HL-60 (cell line): ENCODE results near the gene PARD6G.

ENCODE experiments used
- POLR2AphosphoS5 ChIP-seq: IDR thresholded peaks from 2 replicates; pipeline ENCODE4 v1.6.1; 2012; ENCODE audit warnings: low read depth
- SPI1 ChIP-seq: IDR thresholded peaks from 2 replicates; pipeline ENCODE4 v1.6.1; 2012; ENCODE audit warnings: low read depth, mild to moderate bottlenecking, borderline replicate concordance
- TF ChIP-seq, protein P1 (sequence below): IDR thresholded peaks from one replicate; pipeline ENCODE4 v1.5.1; 2011; ENCODE audit warnings: low read length, control low read depth, inconsistent platforms; ENCODE audit not compliant: insufficient read depth
- TF ChIP-seq, protein P2 (sequence below): IDR thresholded peaks from 2 replicates; pipeline ENCODE4 v1.6.1; 2012; ENCODE audit warnings: low read depth; ENCODE audit not compliant: insufficient replicate concordance

DNA sequence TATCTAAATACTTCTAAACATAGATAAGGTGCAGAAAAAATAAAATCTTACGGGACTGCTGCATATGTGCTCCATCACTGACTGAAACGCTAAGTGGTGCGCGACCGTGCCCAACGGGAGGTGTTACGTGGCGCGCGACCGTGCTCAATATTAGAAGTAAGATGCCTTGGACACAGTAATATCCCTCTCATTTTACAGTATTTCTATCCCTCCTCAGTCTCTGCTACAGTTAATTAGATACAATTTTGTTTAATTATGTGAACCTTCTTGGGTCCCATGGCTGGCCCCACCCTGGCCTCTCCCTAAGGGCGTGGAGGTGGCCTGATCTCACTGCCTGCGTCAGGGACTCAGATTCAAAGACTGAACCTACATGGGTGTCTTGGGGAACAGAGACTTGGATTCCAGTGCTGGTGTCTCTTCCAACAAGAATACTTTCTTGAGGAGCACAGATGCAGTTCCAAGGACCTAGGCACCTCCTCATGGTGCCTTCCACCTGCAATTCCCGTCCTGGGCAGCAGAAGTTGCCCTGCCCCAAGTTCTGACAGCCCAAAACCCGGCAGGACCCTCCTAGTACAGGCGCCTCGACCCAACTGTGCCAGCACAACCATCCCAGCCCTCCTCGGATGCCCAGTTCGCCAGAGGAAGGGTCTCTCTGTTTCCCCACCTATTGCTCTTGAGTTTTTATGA, 59.2 kb downstream of the PARD6G start:
- no peak for TF ChIP-seq POLR2AphosphoS5
- TF ChIP-seq, protein P1, sequence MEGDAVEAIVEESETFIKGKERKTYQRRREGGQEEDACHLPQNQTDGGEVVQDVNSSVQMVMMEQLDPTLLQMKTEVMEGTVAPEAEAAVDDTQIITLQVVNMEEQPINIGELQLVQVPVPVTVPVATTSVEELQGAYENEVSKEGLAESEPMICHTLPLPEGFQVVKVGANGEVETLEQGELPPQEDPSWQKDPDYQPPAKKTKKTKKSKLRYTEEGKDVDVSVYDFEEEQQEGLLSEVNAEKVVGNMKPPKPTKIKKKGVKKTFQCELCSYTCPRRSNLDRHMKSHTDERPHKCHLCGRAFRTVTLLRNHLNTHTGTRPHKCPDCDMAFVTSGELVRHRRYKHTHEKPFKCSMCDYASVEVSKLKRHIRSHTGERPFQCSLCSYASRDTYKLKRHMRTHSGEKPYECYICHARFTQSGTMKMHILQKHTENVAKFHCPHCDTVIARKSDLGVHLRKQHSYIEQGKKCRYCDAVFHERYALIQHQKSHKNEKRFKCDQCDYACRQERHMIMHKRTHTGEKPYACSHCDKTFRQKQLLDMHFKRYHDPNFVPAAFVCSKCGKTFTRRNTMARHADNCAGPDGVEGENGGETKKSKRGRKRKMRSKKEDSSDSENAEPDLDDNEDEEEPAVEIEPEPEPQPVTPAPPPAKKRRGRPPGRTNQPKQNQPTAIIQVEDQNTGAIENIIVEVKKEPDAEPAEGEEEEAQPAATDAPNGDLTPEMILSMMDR = no peak
- no peak for TF ChIP-seq SPI1
- TF ChIP-seq, protein P2, sequence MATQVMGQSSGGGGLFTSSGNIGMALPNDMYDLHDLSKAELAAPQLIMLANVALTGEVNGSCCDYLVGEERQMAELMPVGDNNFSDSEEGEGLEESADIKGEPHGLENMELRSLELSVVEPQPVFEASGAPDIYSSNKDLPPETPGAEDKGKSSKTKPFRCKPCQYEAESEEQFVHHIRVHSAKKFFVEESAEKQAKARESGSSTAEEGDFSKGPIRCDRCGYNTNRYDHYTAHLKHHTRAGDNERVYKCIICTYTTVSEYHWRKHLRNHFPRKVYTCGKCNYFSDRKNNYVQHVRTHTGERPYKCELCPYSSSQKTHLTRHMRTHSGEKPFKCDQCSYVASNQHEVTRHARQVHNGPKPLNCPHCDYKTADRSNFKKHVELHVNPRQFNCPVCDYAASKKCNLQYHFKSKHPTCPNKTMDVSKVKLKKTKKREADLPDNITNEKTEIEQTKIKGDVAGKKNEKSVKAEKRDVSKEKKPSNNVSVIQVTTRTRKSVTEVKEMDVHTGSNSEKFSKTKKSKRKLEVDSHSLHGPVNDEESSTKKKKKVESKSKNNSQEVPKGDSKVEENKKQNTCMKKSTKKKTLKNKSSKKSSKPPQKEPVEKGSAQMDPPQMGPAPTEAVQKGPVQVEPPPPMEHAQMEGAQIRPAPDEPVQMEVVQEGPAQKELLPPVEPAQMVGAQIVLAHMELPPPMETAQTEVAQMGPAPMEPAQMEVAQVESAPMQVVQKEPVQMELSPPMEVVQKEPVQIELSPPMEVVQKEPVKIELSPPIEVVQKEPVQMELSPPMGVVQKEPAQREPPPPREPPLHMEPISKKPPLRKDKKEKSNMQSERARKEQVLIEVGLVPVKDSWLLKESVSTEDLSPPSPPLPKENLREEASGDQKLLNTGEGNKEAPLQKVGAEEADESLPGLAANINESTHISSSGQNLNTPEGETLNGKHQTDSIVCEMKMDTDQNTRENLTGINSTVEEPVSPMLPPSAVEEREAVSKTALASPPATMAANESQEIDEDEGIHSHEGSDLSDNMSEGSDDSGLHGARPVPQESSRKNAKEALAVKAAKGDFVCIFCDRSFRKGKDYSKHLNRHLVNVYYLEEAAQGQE = no peak
